Measurements from ENCODE around the gene PTPRM. TPM values are rescaled to one million over a fixed set of nuclear protein-coding genes. Genes with fewer than 3 reads are reported as not detected.

The PTPRM gene
- total RNA-seq, 1 experiment from 2014 or later = 14.5 TPM

DNA sequence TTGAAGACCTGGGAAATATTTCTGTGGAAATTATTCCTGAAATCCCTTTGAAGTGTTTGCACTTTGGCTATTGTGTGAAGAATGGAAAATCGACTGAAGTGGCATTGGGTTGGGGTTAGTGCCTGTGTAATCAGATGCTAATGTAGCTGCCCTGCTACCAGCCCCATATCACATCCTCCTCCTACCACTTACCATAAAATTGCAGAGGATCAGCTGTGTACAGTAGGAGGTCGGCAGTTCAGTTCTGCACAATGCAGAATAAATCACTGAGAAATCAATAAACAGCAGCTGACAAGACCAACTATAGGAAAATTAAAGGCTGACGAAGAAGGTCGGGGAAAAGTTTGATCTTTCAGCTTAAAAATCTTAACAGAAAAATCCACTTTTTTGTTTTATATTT, 440.9 kb downstream of the PTPRM start:
- Histone ChIP-seq H3K27ac (ENCODE audit: low read depth, low read length) (no peak overlapping the region), H3K27me3 (ENCODE audit: insufficient read depth, low read length) (no peaks in the 10 kb centered on the region), H3K4me2 (ENCODE audit: low read length) (no peak overlapping the region), H3K79me2 (ENCODE audit: insufficient read depth, low read length) (no peaks in the 10 kb centered on the region), H2AFZ (ENCODE audit: low read depth, low read length, poor library complexity, severe bottlenecking) (no peak overlapping the region), H3K9me2 (ENCODE audit: insufficient read depth) (no peaks in the 10 kb centered on the region), H3K9ac (ENCODE audit: low read length) (no peak overlapping the region), H3K36me3 (ENCODE audit: control insufficient read depth in 1 of 2, insufficient read depth in 2 of 2, low read length in 2 of 2) (no peaks in the 10 kb centered on the region), H4K20me1 (ENCODE audit: insufficient read depth) (no peaks in the 10 kb centered on the region), H3K4me3 (replicated peaks in 1 of 2; ENCODE audit: low read depth in 1 of 2, low read length in 2 of 2) (no peak overlapping the region), H3K4me1 (ENCODE audit: control insufficient read depth in 1 of 2, insufficient read depth in 2 of 2, low read length in 2 of 2) (no peaks in the 10 kb centered on the region), H3K9me3 (ENCODE audit: control insufficient read depth in 1 of 2, insufficient read depth in 1 of 2, low read depth in 1 of 2, low read length in 2 of 2) (no peaks in the 10 kb centered on the region)
- CTCF ChIA-PET = no interaction called here
- BruUV-seq (replicated peaks) = no TSS peak
- intact Hi-C loops (cut with micrococcal nuclease) = no loop called here
- POLR2A ChIA-PET = no interaction called here
- DNase-seq (ENCODE audit: low read depth, low spot score) (no peak), ATAC-seq (no peak)
- TF ChIP-seq EZH2phosphoT487 (IDR thresholded peaks at IDR 0.05; ENCODE audit: borderline replicate concordance) = no peak
- TF ChIP-seq ZBTB33 (IDR thresholded peaks at IDR 0.05; ENCODE audit: extremely low read depth, insufficient replicate concordance, low read length) = no peak
- TF ChIP-seq POLR2AphosphoS5 (IDR thresholded peaks at IDR 0.05; ENCODE audit: low read depth, low read length) = no peak
- TF ChIP-seq SRF (IDR thresholded peaks at IDR 0.05; ENCODE audit: low read depth) = no peak
- TF ChIP-seq CBX3 (IDR thresholded peaks at IDR 0.05; ENCODE audit: low read depth) = no peak
- TF ChIP-seq POLR2A (IDR thresholded peaks at IDR 0.05; ENCODE audit: borderline replicate concordance, extremely low read depth, insufficient read depth, insufficient read length) = no peak
- TF ChIP-seq EZH2 (IDR thresholded peaks at IDR 0.05) = no peak
- TF ChIP-seq, protein P1, sequence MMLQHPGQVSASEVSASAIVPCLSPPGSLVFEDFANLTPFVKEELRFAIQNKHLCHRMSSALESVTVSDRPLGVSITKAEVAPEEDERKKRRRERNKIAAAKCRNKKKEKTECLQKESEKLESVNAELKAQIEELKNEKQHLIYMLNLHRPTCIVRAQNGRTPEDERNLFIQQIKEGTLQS (IDR thresholded peaks at IDR 0.05) = no peak
- TF ChIP-seq, protein P2, sequence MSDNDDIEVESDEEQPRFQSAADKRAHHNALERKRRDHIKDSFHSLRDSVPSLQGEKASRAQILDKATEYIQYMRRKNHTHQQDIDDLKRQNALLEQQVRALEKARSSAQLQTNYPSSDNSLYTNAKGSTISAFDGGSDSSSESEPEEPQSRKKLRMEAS (IDR thresholded peaks at IDR 0.05) = no peak
- no peak for TF ChIP-seq FOSL1 (IDR thresholded peaks at IDR 0.05; ENCODE audit: low read depth)
- no peak for TF ChIP-seq RAD21 (IDR thresholded peaks at IDR 0.05; ENCODE audit: low read depth)
- no peak for TF ChIP-seq SP1 (IDR thresholded peaks at IDR 0.05; ENCODE audit: low read depth)
- RAD21 ChIA-PET (ENCODE audit: low non-redundant PET in 1 of 2, low total read pairs in 2 of 2, uncharacterized antibody in 2 of 2, unreplicated experiment in 2 of 2) = no interaction called here

Data from HCT116 (cell line).